Panc1 (cell line): ENCODE measurements around the gene MEMO1. TPM values are rescaled to one million over a fixed set of nuclear protein-coding genes. Genes with fewer than 3 reads are reported as not detected.
"Not testable (repeated sequence)": the region's sequence is repeated elsewhere in the genome, so short reads cannot be mapped to it uniquely, and the experiment has no call there.

ENCODE experiments used
- ATAC-seq: fragments of 200-7000 bp; cut with Tn5 transposase; 2 replicates; pipeline ENCODE4 v1.9.1; 2020; ENCODE audit warnings: mild to moderate bottlenecking, moderate library complexity
- BruUV-seq: library from RNA; stranded (reverse); fragments of 400-500 nt; replicated peaks from 2 replicates; lab custom pipeline; 2021; lab: Mats Ljungman, UMichigan
- CTCF ChIA-PET: fragments of 300-600 bp; sonication (Branson Sonifier 250); formaldehyde crosslinking; loops from one replicate; lab custom pipeline; 2022; ENCODE audit warnings: antibody characterized with exemption; lab: Charles Lee
- POLR2A ChIA-PET: fragments of 300-600 bp; sonication (Branson Sonifier 250); formaldehyde crosslinking; loops from one replicate; lab custom pipeline; 2022; ENCODE audit warnings: antibody characterized with exemption; lab: Charles Lee
- DNase-seq: peaks from one replicate; pipeline ENCODE4 v3.0.0-alpha.2; 2010; ENCODE audit warnings: low read depth, low spot score
- H3K27ac ChIP-seq: 2 replicates; pipeline ENCODE4 v1.5.1; 2011; ENCODE audit warnings: mild to moderate bottlenecking, low read length, inconsistent platforms
- H3K27me3 ChIP-seq: fragments of 200-500 bp; sonication (Bioruptor generic); 2 replicates; pipeline ENCODE4 v1.6.0; 2014; ENCODE audit warnings: low read length, inconsistent platforms; ENCODE audit not compliant: control insufficient read depth, insufficient read depth
- H3K36me3 ChIP-seq: fragments of 200-500 bp; sonication (Bioruptor generic); 2 replicates; pipeline ENCODE4 v1.5.1; 2014; ENCODE audit warnings: inconsistent platforms, mild to moderate bottlenecking, low read length, moderate library complexity; ENCODE audit not compliant: control insufficient read depth, insufficient read depth
- H3K4me1 ChIP-seq: 2 replicates; pipeline ENCODE4 v1.5.1; 2011; ENCODE audit warnings: inconsistent platforms, mild to moderate bottlenecking, low read length, moderate library complexity; ENCODE audit not compliant: control insufficient read depth, insufficient read depth
- H3K4me3 ChIP-seq, 2 experiments: 2 replicates each; pipeline ENCODE4 v1.5.1; 2011 to 2012; ENCODE audit warnings: low read depth in 2 of 2, low read length in 2 of 2, mild to moderate bottlenecking in 2 of 2, inconsistent platforms in 1 of 2, moderate library complexity in 1 of 2
- H3K9me3 ChIP-seq: fragments of 200-500 bp; sonication (Bioruptor generic); 2 replicates; pipeline ENCODE4 v1.5.1; 2014; ENCODE audit warnings: low read depth, mild to moderate bottlenecking, inconsistent platforms, low read length, moderate library complexity; ENCODE audit not compliant: control insufficient read depth, insufficient read depth
- CTCF ChIP-seq: fragments of 450-650 bp; IDR thresholded peaks from 2 replicates; pipeline ENCODE4 v1.5.1; 2017; ENCODE audit warnings: mild to moderate bottlenecking
- POLR2AphosphoS5 ChIP-seq: IDR thresholded peaks from 2 replicates; pipeline ENCODE4 v1.6.1; 2012; ENCODE audit warnings: mild to moderate bottlenecking, low read depth, low read length, moderate library complexity
- SIN3A ChIP-seq: IDR thresholded peaks from 2 replicates; pipeline ENCODE4 v1.6.1; 2012; ENCODE audit warnings: low read depth, mild to moderate bottlenecking, low read length, moderate library complexity, borderline replicate concordance; ENCODE audit not compliant: insufficient read depth
- TCF7L2 ChIP-seq: IDR thresholded peaks from 2 replicates; pipeline ENCODE4 v1.6.1; 2011; ENCODE audit warnings: mild to moderate bottlenecking, low read depth, low read length, inconsistent platforms
- in situ Hi-C: cut with HindIII; loops from 2 replicates; pipeline ENCODE4 v1.10.0; 2016; ENCODE audit warnings: low sequenced_read_pairs, low pct_unique_long_range_greater_than_20kb
- intact Hi-C: fragments of 100-400 bp; cut with micrococcal nuclease; formaldehyde crosslinking; loops from one replicate; pipeline ENCODE4 v1.10.0; 2022; ENCODE audit not compliant: unreplicated experiment
- total RNA-seq: library from RNA; stranded (reverse); gene quantifications from one replicate; pipeline ENCODE4 v1.2.1, GENCODE V29; 2021; ENCODE audit not compliant: unreplicated experiment
- TF ChIP-seq, protein P1 (sequence below), 2 experiments: IDR thresholded peaks; 2 replicates each; pipeline ENCODE4 v1.6.1; 2011 to 2012; ENCODE audit warnings: low read depth in 2 of 2, control low read depth in 1 of 2, low read length in 1 of 2, mild to moderate bottlenecking in 1 of 2, moderate library complexity in 1 of 2; ENCODE audit not compliant: insufficient read depth in 1 of 2

Gene MEMO1
- total RNA-seq, 1 experiment from 2014 or later, result 60.8 TPM

DNA sequence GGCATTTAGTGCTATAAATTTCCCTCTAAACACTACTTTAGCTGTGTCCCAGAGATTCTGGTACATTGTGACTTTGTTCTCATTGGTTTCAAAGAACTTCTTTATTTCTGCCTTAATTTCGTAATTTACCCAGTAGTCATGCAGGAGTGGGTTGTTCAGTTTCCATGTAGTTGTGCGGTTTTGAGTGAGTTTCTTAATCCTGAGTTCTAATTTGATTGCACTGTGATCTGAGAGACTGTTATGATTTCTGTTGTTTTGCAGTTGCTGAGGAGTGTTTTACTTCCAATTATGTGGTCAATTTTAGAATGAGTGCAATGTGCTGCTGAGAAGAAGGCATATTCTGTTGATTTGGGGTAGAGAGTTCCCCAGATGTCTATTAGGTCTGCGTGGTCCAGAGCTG, 112.5 kb downstream of the MEMO1 start:
- DNase-seq, H3K27me3 ChIP-seq, POLR2A ChIA-PET, H3K36me3 ChIP-seq, H3K9me3 ChIP-seq, intact Hi-C loops, H3K4me3 ChIP-seq, ATAC-seq, BruUV-seq, H3K4me1 ChIP-seq, H3K27ac ChIP-seq, CTCF ChIA-PET, in situ Hi-C loops: not testable (repeated sequence)

DNA sequence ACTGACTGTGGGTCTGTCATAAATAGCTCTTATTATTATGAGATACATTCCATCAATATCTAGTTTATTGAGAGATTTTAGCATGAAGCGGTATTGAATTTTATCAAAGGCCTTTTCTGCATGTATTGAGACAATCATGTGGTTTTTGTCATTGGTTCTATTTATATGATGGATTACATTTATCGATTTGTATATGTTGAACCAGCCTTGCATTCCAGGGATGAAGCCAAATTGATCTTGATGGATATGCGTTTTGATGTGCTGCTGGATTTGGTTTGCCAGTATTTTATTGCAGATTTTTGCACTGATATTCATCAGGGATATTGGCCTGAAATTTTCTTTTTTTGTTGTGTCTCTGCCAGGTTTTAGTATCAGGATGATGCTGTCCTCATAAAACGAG, 113.5 kb downstream of the MEMO1 start:
- ATAC-seq, H3K4me1 ChIP-seq, H3K27me3 ChIP-seq, POLR2A ChIA-PET, CTCF ChIA-PET, DNase-seq, H3K9me3 ChIP-seq, BruUV-seq, H3K4me3 ChIP-seq, H3K27ac ChIP-seq, intact Hi-C loops, in situ Hi-C loops, H3K36me3 ChIP-seq: not testable (repeated sequence)

DNA sequence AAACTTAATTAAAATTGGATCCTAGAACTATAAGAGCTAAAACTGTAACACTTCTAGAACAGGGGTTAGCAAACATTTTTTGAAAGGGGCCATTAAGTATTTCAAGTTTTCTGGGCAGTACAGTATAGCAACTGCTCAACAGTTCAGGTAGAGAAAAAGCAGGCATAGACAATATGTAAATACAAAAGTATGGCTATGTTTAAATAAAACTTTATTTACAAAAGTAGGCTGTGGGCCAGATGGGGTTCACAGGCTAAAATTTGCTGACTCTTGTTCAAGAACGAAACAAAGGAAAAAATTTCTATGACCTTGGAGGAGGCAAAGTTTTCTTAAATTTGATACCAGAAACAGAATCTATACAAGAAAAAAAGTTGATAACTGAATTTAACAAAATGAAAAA, 114.5 kb downstream of the MEMO1 start:
- Histone ChIP-seq H3K36me3 (peaks cover 2% of the 10 kb centered on the region; the same call in 1 of the 2 replicates), H3K27ac (no peak overlapping the region), H3K27me3 (no peaks in the 10 kb centered on the region), H3K4me1 (no peaks in the 10 kb centered on the region), H3K9me3 (no peaks in the 10 kb centered on the region), H3K4me3 (no peak overlapping the region)
- in situ Hi-C loops, result no loop called here
- ChIA-PET POLR2A (no interaction called here), CTCF (no interaction called here)
- ATAC-seq (no peak), DNase-seq (no peak)
- BruUV-seq, result no TSS peak
- no peak for TF ChIP-seq TCF7L2
- no peak for TF ChIP-seq SIN3A
- TF ChIP-seq CTCF, result no peak
- TF ChIP-seq, protein P1, sequence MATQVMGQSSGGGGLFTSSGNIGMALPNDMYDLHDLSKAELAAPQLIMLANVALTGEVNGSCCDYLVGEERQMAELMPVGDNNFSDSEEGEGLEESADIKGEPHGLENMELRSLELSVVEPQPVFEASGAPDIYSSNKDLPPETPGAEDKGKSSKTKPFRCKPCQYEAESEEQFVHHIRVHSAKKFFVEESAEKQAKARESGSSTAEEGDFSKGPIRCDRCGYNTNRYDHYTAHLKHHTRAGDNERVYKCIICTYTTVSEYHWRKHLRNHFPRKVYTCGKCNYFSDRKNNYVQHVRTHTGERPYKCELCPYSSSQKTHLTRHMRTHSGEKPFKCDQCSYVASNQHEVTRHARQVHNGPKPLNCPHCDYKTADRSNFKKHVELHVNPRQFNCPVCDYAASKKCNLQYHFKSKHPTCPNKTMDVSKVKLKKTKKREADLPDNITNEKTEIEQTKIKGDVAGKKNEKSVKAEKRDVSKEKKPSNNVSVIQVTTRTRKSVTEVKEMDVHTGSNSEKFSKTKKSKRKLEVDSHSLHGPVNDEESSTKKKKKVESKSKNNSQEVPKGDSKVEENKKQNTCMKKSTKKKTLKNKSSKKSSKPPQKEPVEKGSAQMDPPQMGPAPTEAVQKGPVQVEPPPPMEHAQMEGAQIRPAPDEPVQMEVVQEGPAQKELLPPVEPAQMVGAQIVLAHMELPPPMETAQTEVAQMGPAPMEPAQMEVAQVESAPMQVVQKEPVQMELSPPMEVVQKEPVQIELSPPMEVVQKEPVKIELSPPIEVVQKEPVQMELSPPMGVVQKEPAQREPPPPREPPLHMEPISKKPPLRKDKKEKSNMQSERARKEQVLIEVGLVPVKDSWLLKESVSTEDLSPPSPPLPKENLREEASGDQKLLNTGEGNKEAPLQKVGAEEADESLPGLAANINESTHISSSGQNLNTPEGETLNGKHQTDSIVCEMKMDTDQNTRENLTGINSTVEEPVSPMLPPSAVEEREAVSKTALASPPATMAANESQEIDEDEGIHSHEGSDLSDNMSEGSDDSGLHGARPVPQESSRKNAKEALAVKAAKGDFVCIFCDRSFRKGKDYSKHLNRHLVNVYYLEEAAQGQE (IDR thresholded peaks at IDR 0.05; ENCODE audit: insufficient read depth in 1 of 2, low read depth in 2 of 2, low read length in 1 of 2), result no peak
- no peak for TF ChIP-seq POLR2AphosphoS5
- intact Hi-C loops, result no loop called here
